Gastrocnemius medialis (tissue), 4 donors: ENCODE measurements around the gene MYL4.
"Not testable (repeated sequence)": the region's sequence is repeated elsewhere in the genome, so short reads cannot be mapped to it uniquely, and the experiment has no call there.

Experiments used
- POLR2A ChIP-seq, 2 donors: fragments of 450-650 bp; IDR thresholded peaks; one replicate each; pipeline ENCODE4 v1.6.1; 2017; ENCODE audit warnings: antibody characterized with exemption in 2 of 2, mild to moderate bottlenecking in 2 of 2, moderate library complexity in 2 of 2
- TF ChIP-seq, protein P1 (sequence below), 5 experiments: fragments of 450-650 bp in 3 of 5; fragments of 200-600 bp in 2 of 5; sonication (generic) in 2 of 5; IDR thresholded peaks in 4 of 5; conservative IDR thresholded peaks in 1 of 5; 1 replicate in 4 of 5; 2 replicates in 1 of 5; pipeline ENCODE4 v1.5.1; 2016 to 2019; ENCODE audit warnings: antibody characterized with exemption in 5 of 5, mild to moderate bottlenecking in 3 of 5, moderate library complexity in 3 of 5

DNA sequence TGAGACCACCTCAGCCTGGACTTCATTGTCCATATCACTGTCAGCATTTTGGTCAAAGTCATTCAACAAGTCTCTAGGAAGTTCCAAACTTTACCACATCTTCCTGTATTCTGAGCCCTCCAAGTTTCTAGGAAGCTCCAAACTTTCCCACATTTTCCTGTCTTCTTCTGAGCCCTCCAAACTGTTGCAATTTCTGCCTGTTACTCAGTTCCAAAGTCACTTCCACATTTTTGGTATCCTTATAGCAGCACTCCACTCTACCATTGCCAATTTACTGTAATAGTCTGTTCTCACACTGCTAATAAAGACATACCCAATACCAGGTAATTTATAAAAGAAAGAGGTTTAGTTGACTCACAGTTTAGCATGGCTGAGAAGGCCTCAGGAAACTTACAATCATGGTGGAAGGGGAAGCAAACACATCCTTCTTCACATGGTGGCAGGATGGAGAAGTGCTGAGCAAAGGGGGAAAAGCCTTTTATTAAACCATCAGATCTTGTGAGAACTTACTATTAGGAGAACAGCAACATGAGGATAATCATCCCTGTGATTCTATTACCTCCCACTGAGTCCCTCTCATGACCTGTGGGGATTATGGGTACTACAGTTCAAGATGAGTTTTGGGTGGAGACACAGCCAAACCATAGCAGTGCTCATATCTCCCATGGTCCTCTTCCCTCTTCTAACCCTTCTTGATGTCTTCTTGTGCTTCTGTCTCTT is 60.6 kb downstream of the MYL4 start:
- TF ChIP-seq, protein P1, sequence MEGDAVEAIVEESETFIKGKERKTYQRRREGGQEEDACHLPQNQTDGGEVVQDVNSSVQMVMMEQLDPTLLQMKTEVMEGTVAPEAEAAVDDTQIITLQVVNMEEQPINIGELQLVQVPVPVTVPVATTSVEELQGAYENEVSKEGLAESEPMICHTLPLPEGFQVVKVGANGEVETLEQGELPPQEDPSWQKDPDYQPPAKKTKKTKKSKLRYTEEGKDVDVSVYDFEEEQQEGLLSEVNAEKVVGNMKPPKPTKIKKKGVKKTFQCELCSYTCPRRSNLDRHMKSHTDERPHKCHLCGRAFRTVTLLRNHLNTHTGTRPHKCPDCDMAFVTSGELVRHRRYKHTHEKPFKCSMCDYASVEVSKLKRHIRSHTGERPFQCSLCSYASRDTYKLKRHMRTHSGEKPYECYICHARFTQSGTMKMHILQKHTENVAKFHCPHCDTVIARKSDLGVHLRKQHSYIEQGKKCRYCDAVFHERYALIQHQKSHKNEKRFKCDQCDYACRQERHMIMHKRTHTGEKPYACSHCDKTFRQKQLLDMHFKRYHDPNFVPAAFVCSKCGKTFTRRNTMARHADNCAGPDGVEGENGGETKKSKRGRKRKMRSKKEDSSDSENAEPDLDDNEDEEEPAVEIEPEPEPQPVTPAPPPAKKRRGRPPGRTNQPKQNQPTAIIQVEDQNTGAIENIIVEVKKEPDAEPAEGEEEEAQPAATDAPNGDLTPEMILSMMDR (IDR thresholded peaks at IDR 0.05 in 4 of 5, conservative IDR thresholded peaks at IDR 0.05 in 1 of 5) = not testable (repeated sequence)
- not testable (repeated sequence) for TF ChIP-seq POLR2A (IDR thresholded peaks at IDR 0.05)
